GM10847 (cell line): Measurements from ENCODE around the gene SMPD3.

Experiments used
- POLR2A ChIP-seq: IDR thresholded peaks from 2 replicates; pipeline ENCODE4 v1.6.1; 2011; ENCODE audit not compliant: insufficient read length; ENCODE audit errors: extremely low read depth

The SMPD3 gene

DNA sequence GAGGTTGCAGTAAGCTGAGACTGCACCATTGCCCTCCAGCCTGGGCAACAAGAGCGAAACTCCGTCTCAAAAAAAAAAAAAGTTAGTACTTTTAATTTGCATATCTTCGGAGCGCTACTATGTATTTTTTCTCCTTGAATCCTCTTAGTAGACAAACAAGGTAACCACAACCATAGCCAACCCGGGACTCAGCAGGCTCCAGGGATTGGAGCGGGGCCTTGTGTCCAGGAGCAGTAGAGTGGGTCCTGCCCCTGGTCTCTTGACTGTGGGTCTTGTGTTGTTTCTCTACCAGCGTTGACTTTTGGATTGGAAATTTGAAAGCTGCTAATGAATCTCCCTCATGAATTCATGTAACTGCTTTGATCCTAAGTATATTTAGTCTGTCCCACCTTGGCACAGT lies 105.2 kb downstream of the SMPD3 start:
- no peak for TF ChIP-seq POLR2A

DNA sequence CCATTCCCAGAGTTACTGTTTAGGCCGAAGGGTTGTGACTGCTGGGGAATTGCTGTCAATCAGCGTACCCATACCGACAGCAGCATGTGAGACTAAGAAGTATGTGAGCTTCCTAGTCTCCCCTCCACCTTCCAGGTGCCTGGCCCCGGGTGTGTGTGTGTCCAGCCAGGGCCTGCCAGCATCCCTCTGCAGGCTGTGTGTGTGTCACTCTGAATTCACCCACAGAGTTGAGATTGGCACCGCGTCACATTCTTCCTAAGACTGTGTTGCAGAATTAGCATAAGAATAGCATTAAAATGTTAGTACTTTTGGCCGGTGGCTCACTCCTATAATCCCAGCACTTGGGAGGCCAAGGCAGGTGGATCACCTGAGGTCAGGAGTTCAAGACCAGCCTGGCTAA lies 105.7 kb downstream of the SMPD3 start:
- no peak for TF ChIP-seq POLR2A

DNA sequence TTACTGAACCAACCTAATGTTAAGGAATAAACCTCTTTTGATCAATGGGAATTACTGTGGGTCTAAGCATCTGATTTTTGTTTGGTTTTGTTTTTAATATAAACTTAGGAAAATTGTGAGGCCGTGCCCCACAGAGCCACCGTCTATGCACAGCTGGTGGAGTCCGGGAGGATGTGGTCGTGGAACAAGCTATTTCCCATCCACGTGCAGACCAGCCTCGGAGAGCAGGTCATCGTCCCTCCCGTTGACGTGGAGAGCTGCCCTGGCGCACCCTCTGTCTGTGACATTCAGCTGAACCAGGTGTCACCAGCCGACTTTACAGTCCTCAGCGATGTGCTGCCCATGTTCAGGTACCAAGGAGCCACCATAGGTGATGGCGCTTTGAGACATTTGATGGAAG lies 109.1 kb downstream of the SMPD3 start:
- TF ChIP-seq POLR2A, result no peak

DNA sequence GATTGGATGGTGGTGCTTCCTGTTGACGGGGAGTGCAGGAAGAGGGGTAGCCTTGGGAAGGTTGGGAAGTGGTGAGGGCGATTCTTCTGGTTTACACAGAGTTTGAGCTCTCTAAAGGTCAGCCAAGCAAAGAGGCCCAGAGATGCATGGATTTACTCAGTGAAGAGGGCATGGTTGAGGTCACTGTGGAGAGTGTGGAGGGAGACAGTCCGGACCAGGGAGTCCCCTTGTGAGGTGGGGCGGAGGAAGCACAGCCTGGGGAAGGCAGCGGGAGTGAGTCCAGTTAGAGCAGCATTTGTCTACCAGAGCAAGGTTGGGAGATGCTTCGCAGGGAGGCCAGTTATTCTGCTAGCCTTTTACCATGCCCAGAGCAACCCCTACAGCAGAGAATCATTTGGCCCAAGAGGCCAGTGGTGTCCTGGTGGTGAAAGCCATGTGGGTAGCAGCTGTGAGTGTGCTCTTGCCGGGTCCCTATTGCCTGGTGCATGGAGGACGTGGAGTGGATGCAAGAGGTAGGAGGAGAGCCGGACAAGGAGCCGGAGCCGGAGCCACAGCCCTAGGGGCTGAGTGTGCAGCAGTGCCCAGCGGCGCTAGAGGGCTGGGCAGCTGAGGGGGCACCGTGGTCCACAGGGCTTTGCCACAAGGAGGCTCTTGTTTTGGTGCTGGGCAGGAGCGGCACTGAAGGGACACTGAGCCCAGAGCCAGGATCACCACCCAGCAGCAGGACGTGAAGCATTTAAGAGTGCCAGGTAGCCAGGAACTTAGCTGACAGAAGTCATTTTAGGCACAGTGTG lies 109.8 kb downstream of the SMPD3 start:
- TF ChIP-seq POLR2A, result no peak

DNA sequence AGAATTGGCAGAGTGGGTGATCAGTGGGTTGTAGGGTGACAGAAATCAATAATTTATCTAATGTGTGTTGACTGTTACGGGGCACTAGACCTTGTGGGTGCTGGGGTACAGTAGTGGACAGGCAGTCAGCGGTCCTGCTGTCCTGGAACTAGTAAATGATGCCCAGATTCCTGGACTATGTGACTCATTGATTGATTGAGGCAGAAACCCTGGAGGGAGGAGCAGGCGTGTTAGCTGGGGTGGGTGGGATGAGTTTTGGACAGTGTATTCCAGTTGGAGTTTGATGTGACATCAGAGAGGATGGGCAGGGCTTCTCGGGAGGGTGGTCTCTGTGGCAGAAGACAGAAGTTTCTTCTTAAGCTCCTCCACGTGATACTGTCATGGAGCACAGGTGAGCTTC lies 113.1 kb downstream of the SMPD3 start:
- no peak for TF ChIP-seq POLR2A

DNA sequence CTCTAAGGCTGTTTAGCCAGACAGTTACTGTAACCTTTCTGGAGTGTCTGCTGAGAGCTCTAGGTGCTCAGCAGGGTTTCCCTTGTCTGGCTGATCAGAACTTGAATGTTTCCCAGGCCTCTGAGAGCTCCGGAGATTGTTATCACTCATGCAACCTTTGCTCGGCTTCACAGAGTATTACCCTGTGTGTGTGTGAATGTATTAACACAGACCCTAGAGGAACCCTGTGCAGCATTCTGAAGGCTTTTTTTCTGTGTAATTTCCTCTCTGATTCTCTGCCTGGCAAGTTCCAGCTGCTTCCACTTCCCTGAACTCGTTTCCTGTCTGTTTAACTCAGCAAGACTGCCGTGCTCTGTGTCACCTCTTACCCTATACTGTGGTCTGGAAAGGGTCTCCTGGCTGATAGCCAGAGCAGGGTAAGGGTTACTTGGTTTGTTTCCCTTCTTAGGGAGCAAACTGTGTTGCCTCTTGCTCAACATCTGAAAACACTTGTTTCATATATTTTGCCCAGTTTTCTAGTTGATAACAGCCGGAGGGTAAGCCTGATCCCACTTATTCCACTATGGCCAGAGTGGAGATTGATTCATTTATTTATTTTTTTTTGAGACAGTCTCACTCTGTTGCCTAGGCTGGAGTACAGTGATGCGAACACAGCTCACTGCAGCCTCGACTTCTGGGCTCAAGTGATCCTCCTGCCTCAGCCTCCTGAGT lies 115.7 kb downstream of the SMPD3 start:
- no peak for TF ChIP-seq POLR2A

DNA sequence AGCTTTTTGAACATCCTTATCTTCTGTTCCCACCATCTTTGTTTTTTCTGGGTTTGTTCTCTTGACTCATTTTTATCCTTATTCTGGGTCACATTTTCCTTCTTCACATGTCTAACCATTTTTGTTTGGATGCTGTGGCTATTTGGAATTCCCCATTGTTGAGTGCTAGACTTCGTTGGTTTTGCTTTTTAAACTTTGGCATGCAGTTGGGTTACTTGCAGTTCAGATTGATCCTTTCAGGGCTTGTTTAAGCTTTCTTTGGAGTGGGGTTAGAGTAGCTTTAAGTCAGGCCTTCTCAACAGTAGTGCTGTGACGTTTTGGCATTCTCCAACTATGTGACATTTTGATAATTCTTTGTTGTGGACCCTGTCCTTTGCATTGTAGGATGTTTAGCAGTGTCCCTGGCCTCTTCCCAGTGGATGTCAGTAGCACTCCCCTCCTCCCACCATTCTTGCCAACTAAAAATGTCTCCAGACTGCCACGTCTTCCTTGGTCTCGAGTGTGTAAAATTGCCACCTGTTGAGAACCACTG lies 116.4 kb downstream of the SMPD3 start:
- no peak for TF ChIP-seq POLR2A

DNA sequence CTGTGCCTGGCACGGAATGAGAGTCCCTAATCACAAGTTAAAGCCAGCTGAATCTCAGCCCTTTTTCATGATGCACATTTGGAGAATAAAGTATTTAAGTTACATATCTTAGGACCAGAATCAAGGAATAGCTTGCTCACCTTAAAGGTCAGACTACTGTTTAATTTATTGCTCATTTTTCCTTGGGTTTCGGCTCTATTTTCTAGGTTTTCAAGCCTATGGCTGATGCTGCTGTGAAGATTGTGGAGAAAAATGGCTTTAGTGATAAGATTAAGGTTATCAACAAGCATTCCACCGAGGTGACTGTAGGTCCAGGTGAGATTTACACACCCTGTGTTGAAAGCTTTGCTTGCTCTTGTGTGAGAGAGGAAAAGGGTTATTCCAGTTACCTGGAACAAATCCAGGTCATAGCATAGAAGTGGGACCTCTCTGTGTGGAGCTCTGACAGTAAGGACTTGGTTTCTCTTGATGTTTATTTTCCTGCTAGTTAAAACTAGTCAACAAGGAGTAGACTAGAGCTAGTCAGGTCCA lies 119.4 kb downstream of the SMPD3 start:
- no peak for TF ChIP-seq POLR2A

DNA sequence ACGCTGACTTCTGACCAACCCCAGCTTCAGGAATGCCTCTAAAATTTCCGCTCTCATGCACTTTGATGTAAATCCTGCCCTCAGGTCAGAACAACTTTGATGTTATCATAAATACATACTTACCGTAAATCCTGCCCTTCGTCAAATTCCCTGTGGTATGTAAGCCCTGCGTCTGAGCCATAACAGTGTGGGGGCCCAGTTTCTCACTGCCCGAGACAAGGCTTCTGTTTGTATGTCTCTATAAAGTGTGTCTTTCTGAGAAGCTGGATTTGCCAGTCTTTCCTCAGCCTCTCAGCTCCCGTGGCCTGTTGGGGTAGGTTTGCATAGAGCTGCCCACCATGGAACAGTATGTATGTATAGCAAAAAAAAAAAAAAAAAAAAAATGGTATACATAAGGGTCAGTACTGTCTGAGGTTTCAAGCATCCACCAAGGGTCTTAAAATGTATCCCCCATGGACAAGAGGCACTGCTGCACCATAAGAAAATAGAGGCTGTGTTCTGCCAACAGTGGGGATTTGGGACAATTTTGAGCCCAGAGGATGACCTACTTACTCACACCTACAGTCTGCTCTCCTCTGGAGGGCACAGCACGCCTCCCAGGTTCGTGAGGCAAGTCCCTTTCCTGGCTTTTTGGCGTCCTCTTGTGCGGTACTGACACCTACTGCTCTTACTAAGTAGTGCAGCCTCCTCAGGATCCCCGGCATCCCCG lies 120.0 kb downstream of the SMPD3 start:
- no peak for TF ChIP-seq POLR2A

DNA sequence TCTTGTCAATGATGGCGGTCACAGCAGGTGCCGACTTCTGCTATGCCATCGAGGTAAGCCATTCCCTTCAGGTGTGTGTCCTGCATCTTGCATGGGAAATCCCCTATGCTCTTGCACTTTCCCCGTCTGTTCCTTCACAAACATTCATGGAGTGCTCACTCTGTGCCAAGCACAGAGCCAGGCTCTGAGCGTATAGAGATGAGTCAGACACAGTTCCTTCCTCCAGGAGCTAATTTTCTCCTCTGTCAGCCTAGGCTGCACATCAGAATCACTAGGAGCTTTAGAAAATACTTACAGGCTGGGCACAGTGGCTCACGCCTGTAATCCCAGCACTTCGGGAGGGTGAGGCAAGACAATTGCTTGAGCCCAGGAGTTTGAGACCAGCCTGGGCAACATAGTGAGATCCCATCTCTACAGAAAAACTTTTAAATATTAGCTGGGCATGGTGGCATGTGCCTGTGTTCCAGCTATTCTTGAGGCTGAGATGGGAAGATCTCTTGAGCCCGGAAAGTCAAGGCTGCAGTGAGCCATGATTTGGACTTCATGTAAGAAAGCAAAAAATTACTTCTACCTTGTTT lies 123.4 kb downstream of the SMPD3 start:
- no peak for TF ChIP-seq POLR2A

DNA sequence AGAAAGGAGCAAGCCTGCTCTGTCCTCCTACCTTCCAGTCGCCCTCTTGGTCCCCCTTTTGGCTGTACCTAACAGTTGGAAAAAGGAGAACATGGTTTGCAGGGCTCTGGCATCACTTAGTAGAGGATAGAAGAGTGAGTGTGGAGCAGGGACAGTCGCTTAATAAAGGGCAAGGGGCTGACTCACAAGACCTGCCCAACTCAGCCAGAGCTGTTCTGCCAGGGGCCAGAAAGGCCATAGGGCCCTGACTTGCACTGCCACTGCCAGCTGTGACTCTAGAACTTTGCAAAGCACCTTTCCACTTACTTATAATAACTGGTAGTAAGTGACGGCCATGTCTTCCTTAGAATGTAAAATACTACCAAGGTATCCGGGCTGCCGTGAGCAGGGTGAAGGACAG lies 124.0 kb downstream of the SMPD3 start:
- no peak for TF ChIP-seq POLR2A

DNA sequence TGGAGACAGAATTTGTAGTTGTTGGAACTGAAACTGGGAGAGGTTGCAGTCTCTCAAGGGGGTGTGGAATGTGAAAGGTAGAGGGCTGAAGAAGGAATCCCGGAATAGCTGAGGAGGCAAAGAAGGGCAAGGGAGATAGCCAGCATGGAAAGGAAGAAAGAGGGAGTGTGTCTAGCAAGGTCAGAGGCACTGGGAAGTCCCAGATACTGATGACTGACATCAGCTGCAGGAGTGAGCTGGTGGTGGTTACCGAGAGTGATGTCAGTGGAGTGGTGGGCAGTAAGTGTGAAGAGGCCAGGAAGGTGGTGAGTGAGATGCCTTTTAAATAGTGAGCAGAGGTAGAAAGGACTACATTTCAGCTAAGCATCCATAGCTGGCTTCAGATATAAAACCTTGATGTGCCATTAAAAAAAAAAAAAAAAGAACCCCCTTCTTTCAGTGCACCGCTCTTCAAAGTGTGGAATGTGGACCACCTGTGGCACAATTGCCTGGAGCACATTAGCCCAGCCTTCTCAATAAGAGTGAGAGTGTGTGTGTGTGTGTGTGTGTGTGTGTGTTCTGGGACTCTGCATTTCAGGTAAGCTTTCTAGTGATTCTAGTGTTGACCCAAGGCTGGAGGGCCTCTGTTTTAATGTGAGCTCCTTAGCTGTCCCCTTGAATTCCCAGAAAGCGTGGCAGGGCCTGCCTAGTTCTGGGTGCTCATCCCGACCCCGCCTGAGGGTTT lies 129.0 kb downstream of the SMPD3 start:
- TF ChIP-seq POLR2A, result no peak

DNA sequence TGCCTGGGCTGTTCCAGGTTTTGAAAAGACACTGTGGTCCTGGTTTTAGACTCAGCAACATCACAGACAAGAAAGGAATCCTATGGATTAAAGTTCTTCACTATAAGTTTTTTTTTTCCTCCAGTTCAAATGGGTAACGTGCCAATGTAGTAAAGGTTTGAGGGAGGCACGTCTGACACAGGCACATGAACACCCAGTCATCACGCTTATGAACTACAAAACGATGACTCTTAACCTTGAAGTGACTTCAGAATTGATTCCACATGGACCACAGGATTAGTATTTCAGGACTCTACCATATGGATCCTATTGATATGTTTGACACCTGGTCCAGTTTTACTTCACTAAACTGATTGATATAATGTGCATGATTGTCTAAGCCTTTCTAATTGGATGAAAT lies 135.2 kb downstream of the SMPD3 start:
- no peak for TF ChIP-seq POLR2A

DNA sequence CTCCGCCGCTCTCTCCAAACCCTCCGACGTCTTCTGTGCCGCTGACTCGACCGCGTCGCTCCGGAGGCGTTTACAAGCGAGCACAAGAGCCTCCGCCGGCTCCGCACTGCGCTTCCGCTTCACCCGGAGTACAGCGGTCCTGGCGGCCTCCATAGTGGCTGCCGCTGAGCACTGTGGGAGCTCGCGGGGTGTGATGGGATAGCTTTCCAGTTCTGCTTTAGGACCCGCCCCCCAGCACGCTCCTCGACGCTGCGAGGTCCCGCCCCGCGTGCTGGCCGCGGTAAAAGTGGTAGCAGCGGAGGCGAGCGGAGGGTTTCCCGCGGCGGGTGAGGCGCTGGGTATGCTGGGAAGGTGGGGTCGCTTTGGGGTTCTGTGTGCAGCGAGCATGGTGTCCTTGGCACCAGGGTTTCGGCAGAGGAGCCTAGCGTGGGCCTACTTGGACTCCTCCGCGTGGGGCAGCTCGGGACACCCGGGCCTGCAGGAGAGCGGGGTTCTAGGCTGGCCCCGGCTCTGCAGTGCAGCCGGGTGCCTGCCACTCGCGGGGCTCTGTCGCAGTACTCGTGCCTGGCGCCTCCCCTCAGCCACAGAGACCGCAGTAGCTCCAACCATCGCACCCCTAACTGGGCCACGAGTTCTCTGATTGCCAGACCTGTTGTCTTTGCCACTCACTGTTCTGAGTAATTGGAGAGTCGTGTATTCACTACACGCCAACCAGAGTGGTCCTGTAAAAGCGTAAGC lies 137.4 kb downstream of the SMPD3 start, which contains the start of the genes PRMT7 and SLC7A6OS:
PRMT7 (plus strand) TSS at position 246 of the 738 bp plus-strand sequence. CDS start 4,961 bp downstream, outside the sequence.
SLC7A6OS (minus strand) TSS at position 173 of the 738 bp plus-strand sequence; CDS start at position 153, 20 bp downstream.
- TF ChIP-seq POLR2A, result peak; percentile 82
